ENCODE data around the gene DHX58.
"Not testable (repeated sequence)": the region's sequence is repeated elsewhere in the genome, so short reads cannot be mapped to it uniquely, and the experiment has no call there.

DHX58 gene

DNA sequence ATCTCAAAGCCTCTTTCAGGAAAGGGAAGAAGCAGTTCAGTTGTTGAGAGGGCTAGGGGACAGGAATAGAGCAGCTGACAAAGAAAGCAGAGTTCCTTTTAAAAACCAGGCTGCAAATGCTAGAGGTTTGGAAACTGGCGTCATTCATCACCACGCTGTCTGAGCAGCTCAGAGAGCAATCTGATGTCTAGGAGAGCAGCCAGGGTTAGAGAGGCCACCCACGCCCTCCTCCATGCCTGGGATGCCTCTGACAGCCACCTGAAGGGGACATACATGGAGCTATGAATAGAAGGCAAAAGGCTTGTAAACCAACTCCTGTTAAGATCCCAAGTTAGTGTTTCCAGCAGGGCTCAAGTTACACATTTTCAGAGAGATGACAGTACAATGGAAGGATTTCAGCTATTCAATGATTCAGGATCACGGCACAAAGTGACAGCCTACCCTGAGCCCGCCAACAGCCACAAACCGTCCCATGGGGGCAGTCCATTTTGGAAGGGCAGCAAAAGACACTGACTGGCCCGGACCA, 29.9 kb upstream of the DHX58 start:
- Histone ChIP-seq H3K36me3 (ENCODE audit: insufficient read depth, low read length) (peaks cover 8% of the 10 kb centered on the region; the same call in 1 of the 2 replicates), H3K4me2 (ENCODE audit: low read depth, low read length, poor library complexity, severe bottlenecking) (no peak overlapping the region), H3K9ac (ENCODE audit: low read depth, low read length, poor library complexity, severe bottlenecking) (no peak overlapping the region), H3F3A (ENCODE audit: low read depth) (no peaks in the 10 kb centered on the region), H4K20me1 (ENCODE audit: insufficient read depth, low read length, poor library complexity, severe bottlenecking) (peaks cover 17% of the 10 kb centered on the region), H2AFZ (ENCODE audit: low read length) (no peak overlapping the region), H3K27me3 (ENCODE audit: insufficient read depth, low read length, poor library complexity, severe bottlenecking) (no peaks in the 10 kb centered on the region), H3K9me2 (replicated peaks; ENCODE audit: low read depth, low read length) (no peaks in the 10 kb centered on the region), H3K9me3 (ENCODE audit: insufficient read depth, low read depth, low read length) (no peaks in the 10 kb centered on the region), H3K4me1 (ENCODE audit: insufficient read depth, low read length, poor library complexity, severe bottlenecking) (peaks cover 6% of the 10 kb centered on the region), H3K4me3 (ENCODE audit: low read length, poor library complexity, severe bottlenecking) (no peak overlapping the region), H3K79me2 (ENCODE audit: insufficient read depth, low read length) (peaks cover 78% of the 10 kb centered on the region; the same call in 1 of the 2 replicates)
- TF ChIP-seq, protein P1, sequence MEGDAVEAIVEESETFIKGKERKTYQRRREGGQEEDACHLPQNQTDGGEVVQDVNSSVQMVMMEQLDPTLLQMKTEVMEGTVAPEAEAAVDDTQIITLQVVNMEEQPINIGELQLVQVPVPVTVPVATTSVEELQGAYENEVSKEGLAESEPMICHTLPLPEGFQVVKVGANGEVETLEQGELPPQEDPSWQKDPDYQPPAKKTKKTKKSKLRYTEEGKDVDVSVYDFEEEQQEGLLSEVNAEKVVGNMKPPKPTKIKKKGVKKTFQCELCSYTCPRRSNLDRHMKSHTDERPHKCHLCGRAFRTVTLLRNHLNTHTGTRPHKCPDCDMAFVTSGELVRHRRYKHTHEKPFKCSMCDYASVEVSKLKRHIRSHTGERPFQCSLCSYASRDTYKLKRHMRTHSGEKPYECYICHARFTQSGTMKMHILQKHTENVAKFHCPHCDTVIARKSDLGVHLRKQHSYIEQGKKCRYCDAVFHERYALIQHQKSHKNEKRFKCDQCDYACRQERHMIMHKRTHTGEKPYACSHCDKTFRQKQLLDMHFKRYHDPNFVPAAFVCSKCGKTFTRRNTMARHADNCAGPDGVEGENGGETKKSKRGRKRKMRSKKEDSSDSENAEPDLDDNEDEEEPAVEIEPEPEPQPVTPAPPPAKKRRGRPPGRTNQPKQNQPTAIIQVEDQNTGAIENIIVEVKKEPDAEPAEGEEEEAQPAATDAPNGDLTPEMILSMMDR (conservative IDR thresholded peaks at IDR 0.05; ENCODE audit: low read length): no peak
- TF ChIP-seq EZH2phosphoT487 (IDR thresholded peaks at IDR 0.05; ENCODE audit: borderline replicate concordance): no peak

DNA sequence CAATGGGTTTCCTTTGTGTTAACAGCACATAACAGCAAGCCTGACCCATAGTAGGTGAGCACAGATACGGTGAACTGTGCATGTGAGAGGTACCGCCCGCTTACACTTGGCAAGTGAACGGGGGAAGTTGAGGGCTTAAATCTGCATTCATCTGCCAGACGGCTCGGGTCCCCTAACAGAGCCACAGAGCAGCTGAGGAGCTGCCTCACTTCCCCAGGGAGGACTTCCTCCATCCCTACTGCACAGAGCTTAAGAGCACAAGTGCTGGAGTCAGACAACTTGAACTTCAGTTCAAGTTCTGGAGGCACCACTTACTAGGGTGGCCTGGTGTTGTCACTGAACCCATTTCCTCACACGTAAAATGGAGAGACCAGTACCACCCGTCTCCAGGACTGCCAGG, 28.9 kb upstream of the DHX58 start:
- Histone ChIP-seq H3K36me3 (ENCODE audit: insufficient read depth, low read length) (peaks cover 10% of the 10 kb centered on the region; the same call in 1 of the 2 replicates), H3K9ac (ENCODE audit: low read depth, low read length, poor library complexity, severe bottlenecking) (no peak overlapping the region), H3K4me1 (ENCODE audit: insufficient read depth, low read length, poor library complexity, severe bottlenecking) (peaks cover 4% of the 10 kb centered on the region)

DNA sequence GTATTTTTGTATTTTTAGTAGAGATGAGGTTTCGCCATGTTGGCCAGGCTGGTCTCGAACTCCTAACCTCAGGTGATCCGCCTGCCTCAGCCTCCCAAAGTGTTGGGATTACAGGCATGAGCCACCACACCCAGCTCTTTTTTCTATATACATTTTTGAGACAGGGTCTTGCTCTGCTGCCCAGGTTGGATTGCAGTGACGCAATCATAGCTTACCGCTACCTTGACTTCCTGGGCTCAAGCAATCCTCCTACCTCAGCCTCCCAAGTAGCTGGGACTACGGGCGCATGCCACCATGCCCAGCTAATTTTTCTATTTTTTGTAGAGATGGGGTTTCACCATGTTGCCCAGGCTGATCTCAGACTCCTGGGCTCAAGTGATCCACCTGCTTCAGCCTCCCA, 28.2 kb upstream of the DHX58 start:
- not testable (repeated sequence) for H3K4me3 ChIP-seq (ENCODE audit: low read length, poor library complexity, severe bottlenecking); H3K9ac ChIP-seq (ENCODE audit: low read depth, low read length, poor library complexity, severe bottlenecking); H3K27me3 ChIP-seq (ENCODE audit: insufficient read depth, low read length, poor library complexity, severe bottlenecking); H3K4me2 ChIP-seq (ENCODE audit: low read depth, low read length, poor library complexity, severe bottlenecking); H3K4me1 ChIP-seq (ENCODE audit: insufficient read depth, low read length, poor library complexity, severe bottlenecking); H2AFZ ChIP-seq (ENCODE audit: low read length); H3K9me2 ChIP-seq (replicated peaks; ENCODE audit: low read depth, low read length); H3K9me3 ChIP-seq (ENCODE audit: insufficient read depth, low read depth, low read length); H3F3A ChIP-seq (ENCODE audit: low read depth)
- peaks cover 11% of the 10 kb centered on the region for H4K20me1 ChIP-seq (ENCODE audit: insufficient read depth, low read length, poor library complexity, severe bottlenecking)
- peaks cover 16% of the 10 kb centered on the region; the same call in 1 of the 2 replicates for H3K36me3 ChIP-seq (ENCODE audit: insufficient read depth, low read length)
- peaks cover 80% of the 10 kb centered on the region for H3K79me2 ChIP-seq (ENCODE audit: insufficient read depth, low read length)

More for the DNA sequence above, 28.9 kb upstream of the DHX58 start:
- H4K20me1 ChIP-seq (ENCODE audit: insufficient read depth, low read length, poor library complexity, severe bottlenecking): peaks cover 11% of the 10 kb centered on the region
- no peaks in the 10 kb centered on the region for H3F3A ChIP-seq (ENCODE audit: low read depth)
- no peaks in the 10 kb centered on the region for H3K27me3 ChIP-seq (ENCODE audit: insufficient read depth, low read length, poor library complexity, severe bottlenecking)
- H3K79me2 ChIP-seq (ENCODE audit: insufficient read depth, low read length): peaks cover 77% of the 10 kb centered on the region
- no peak overlapping the region for H2AFZ ChIP-seq (ENCODE audit: low read length)
- no peak overlapping the region for H3K4me2 ChIP-seq (ENCODE audit: low read depth, low read length, poor library complexity, severe bottlenecking)
- H3K9me3 ChIP-seq (ENCODE audit: insufficient read depth, low read depth, low read length): no peaks in the 10 kb centered on the region
- H3K4me3 ChIP-seq (ENCODE audit: low read length, poor library complexity, severe bottlenecking): no peak overlapping the region
- TF ChIP-seq, protein P1 (conservative IDR thresholded peaks at IDR 0.05; ENCODE audit: low read length): no peak
- no peak for TF ChIP-seq EZH2phosphoT487 (IDR thresholded peaks at IDR 0.05; ENCODE audit: borderline replicate concordance)
- H3K9me2 ChIP-seq (replicated peaks; ENCODE audit: low read depth, low read length): no peaks in the 10 kb centered on the region
